Erythroblast (primary cell): ENCODE measurements around the gene KCNQ2.

ENCODE experiments used
- GATA1 ChIP-seq: IDR thresholded peaks from 2 replicates; pipeline ENCODE4 v1.6.1; 2011; ENCODE audit warnings: low read depth, mild to moderate bottlenecking, control low read depth, low read length, moderate library complexity
- POLR2A ChIP-seq: IDR thresholded peaks from 2 replicates; pipeline ENCODE4 v1.6.1; 2011; ENCODE audit warnings: mild to moderate bottlenecking, low read length

GRCh38 chr20:63496596-63497120, 24.2 kb upstream of the KCNQ2 start:
- TF ChIP-seq POLR2A (no peak), GATA1 (no peak)
